Gastrocnemius medialis (tissue), 4 donors: ENCODE measurements around the gene CDC73. TPM values are rescaled to one million over a fixed set of nuclear protein-coding genes. Genes with fewer than 3 reads are reported as not detected.
A peak's percentile ranks its signal among the peaks of the same experiment; 100 is the strongest.

ENCODE experiments used
- ATAC-seq, 2 donors: fragments of 150-250 bp; one replicate each; pipeline ENCODE4 v1.9.1; 2016
- DNase-seq, 2 donors: peaks; one replicate each; pipeline ENCODE4 v3.0.0-alpha.2; 2019
- H3K27ac ChIP-seq, 4 donors: fragments of 200-600 bp; sonication (generic); 1 replicate in 1 of 4; 2 replicates in 3 of 4; pipeline ENCODE4 v1.5.1; 2016 to 2018; ENCODE audit warnings: mild to moderate bottlenecking in 2 of 4, moderate library complexity in 1 of 4
- H3K27me3 ChIP-seq, 3 donors: fragments of 200-600 bp; sonication (generic) in 2 of 3; 1 replicate in 1 of 3; 2 replicates in 2 of 3; pipeline versions ENCODE4 v1.5.1 to v1.6.0; 2016 to 2019; ENCODE audit warnings: mild to moderate bottlenecking in 1 of 3, moderate library complexity in 1 of 3
- H3K36me3 ChIP-seq, 2 donors: fragments of 200-600 bp; sonication (generic) in 1 of 2; one replicate each; pipeline ENCODE4 v1.5.1; 2017 to 2018
- H3K4me1 ChIP-seq, 2 donors: fragments of 200-600 bp; sonication (generic) in 1 of 2; one replicate each; pipeline ENCODE4 v1.5.1; 2016 to 2017; ENCODE audit warnings: mild to moderate bottlenecking in 2 of 2
- H3K4me3 ChIP-seq, 4 donors: fragments of 200-600 bp; sonication (generic) in 3 of 4; 1 replicate in 1 of 4; 2 replicates in 3 of 4; pipeline ENCODE4 v1.5.1; 2016 to 2019; ENCODE audit warnings: mild to moderate bottlenecking in 2 of 4
- H3K9me3 ChIP-seq, 3 donors: fragments of 200-600 bp; sonication (generic) in 2 of 3; 1 replicate in 1 of 3; 2 replicates in 2 of 3; pipeline ENCODE4 v1.5.1; 2016 to 2019
- CTCF ChIP-seq, 5 experiments: fragments of 450-650 bp in 3 of 5; fragments of 200-600 bp in 2 of 5; sonication (generic) in 2 of 5; IDR thresholded peaks in 4 of 5; conservative IDR thresholded peaks in 1 of 5; 1 replicate in 4 of 5; 2 replicates in 1 of 5; pipeline ENCODE4 v1.5.1; 2016 to 2019; ENCODE audit warnings: antibody characterized with exemption in 5 of 5, mild to moderate bottlenecking in 3 of 5, moderate library complexity in 3 of 5
- POLR2A ChIP-seq, 2 donors: fragments of 450-650 bp; IDR thresholded peaks; one replicate each; pipeline ENCODE4 v1.6.1; 2017; ENCODE audit warnings: antibody characterized with exemption in 2 of 2, mild to moderate bottlenecking in 2 of 2, moderate library complexity in 2 of 2
- in situ Hi-C, 4 donors: fragments of 200-750 bp; cut with MboI; loops; one replicate each; pipeline versions ENCODE4 v1.15.0 to v1.8.0; 2017; ENCODE audit warnings: low sequenced_read_pairs in 4 of 4
- intact Hi-C: fragments of 100-400 bp; cut with DNase I; formaldehyde crosslinking; loops from one replicate; pipeline ENCODE4 v1.15.1; 2023; ENCODE audit warnings: low total_unique reads
- total RNA-seq, 4 donors: library from RNA; depleted of rRNA; stranded (reverse); fragments of >200 nt; gene quantifications; one replicate each; pipeline versions ENCODE4 v1.1.0 to v1.2.3, GENCODE V29; 2016

Gene CDC73
- total RNA-seq, 4 donors from 2014 or later = 12.3 to 23.7 (median 17.4) TPM

- no peaks in the 10 kb centered on the region for H3K9me3 ChIP-seq
- H3K27me3 ChIP-seq = no peaks in the 10 kb centered on the region
- in situ Hi-C loops = loop anchor here in 2 of 4 donors (25.0 kb wide), 1 partner anchor 293 kb away; the partner anchor contains the start of gene RGS2 (in 2 of the 2)
- TF ChIP-seq POLR2A (IDR thresholded peaks at IDR 0.05) = no peak
- TF ChIP-seq CTCF (IDR thresholded peaks at IDR 0.05 in 4 of 5, conservative IDR thresholded peaks at IDR 0.05 in 1 of 5) = no peak
- H3K27ac ChIP-seq = peak overlapping the region; percentile 89 to 97 (median 95)
- peak overlapping the region; percentile 60 to 81 (median 70) for H3K4me3 ChIP-seq
- H3K4me1 ChIP-seq = peaks cover 15 to 30% of the 10 kb centered on the region in 2 donors
- ATAC-seq (no peak), DNase-seq (no peak)
- intact Hi-C loops = loop anchor here (1.0 to 5.0 kb wide), 3 partner anchors 16 to 298 kb away; partner anchors contain the start of genes RGS2, RO60 and UCHL5
- H3K36me3 ChIP-seq = no peaks in the 10 kb centered on the region
Measured at GRCh38 chr1:193105821-193106177, 16.0 kb upstream of the CDC73 start.

DNA sequence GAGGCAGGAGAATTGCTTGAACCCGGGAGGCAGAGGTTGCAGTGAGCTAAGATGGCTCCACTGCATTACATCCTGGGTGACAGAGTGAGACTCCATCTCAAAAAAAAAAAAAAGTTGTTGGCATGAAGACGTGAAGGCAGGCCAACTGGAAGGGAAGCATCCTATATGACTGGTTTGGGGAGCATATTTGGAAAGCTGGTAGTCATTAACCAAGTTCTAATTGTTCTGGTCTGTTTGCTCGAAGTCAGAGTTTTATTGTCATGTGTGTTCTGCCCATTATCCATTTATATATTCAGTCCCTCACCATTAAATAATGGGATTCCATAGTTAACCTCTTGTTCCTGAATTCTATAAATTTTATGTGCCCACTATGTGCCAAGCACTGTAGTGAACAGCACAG lies 13.4 kb upstream of the CDC73 start:
- Histone ChIP-seq H3K36me3 (no peaks in the 10 kb centered on the region), H3K27ac (no peak overlapping the region), H3K27me3 (no peaks in the 10 kb centered on the region), H3K4me3 (no peak overlapping the region), H3K9me3 (no peaks in the 10 kb centered on the region), H3K4me1 (peaks cover 17 to 21% of the 10 kb centered on the region in 2 donors)
- in situ Hi-C loops (loop anchor here in 2 of 4 donors (25.0 kb wide), 1 partner anchor 296 kb away; the partner anchor contains the start of gene RGS2 (in 2 of the 2)), intact Hi-C loops (loop anchor here (5.0 kb wide), 1 partner anchor 301 kb away; the partner anchor contains the start of gene RGS2)
- ATAC-seq (no peak), DNase-seq (no peak)
- TF ChIP-seq CTCF (IDR thresholded peaks at IDR 0.05 in 4 of 5, conservative IDR thresholded peaks at IDR 0.05 in 1 of 5) (no peak), POLR2A (IDR thresholded peaks at IDR 0.05) (no peak)

DNA sequence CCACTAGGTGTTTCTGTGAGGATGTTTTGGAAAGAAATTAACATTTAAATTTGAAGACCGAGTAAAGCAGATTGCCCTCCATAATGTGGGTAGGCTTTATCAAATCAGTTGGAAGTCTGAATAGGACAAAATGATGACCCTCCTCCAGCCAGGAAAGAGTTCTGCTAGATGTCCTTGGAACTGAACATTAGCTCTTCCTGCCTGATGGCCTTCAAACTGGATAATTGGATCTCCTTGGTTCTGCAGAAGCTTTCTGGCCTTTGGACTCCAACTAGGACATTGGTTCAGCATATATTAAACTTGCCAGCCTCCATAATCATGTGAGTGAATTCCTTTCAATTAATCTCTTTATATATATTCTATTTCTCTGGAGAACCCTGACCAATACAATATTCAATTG lies 12.2 kb upstream of the CDC73 start:
- H3K9me3 ChIP-seq = no peaks in the 10 kb centered on the region
- no peak for DNase-seq
- in situ Hi-C loops (loop anchor here in 2 of 4 donors (25.0 kb wide), 1 partner anchor 297 kb away; the partner anchor contains the start of gene RGS2 (in 2 of the 2)), intact Hi-C loops (loop anchor here (5.0 kb wide), 1 partner anchor 302 kb away; the partner anchor contains the start of gene RGS2)
- H3K27ac ChIP-seq = no peak overlapping the region
- no peaks in the 10 kb centered on the region for H3K27me3 ChIP-seq
- H3K4me1 ChIP-seq = peaks cover 6 to 14% of the 10 kb centered on the region in 2 donors
- ATAC-seq = no peak
- no peaks in the 10 kb centered on the region for H3K36me3 ChIP-seq
- no peak overlapping the region for H3K4me3 ChIP-seq
- no peak for TF ChIP-seq CTCF (IDR thresholded peaks at IDR 0.05 in 4 of 5, conservative IDR thresholded peaks at IDR 0.05 in 1 of 5)
- no peak for TF ChIP-seq POLR2A (IDR thresholded peaks at IDR 0.05)

- in situ Hi-C loops (loop anchor here in 2 of 4 donors (25.0 kb wide), 1 partner anchor 298 kb away; the partner anchor contains the start of gene RGS2 (in 2 of the 2)), intact Hi-C loops (no loop called here)
- Histone ChIP-seq H3K27me3 (no peaks in the 10 kb centered on the region), H3K27ac (no peak overlapping the region), H3K9me3 (no peaks in the 10 kb centered on the region), H3K4me1 (peaks cover 5 to 14% of the 10 kb centered on the region in 2 donors), H3K4me3 (no peak overlapping the region), H3K36me3 (no peaks in the 10 kb centered on the region)
- ATAC-seq = no peak
- TF ChIP-seq CTCF (IDR thresholded peaks at IDR 0.05 in 4 of 5, conservative IDR thresholded peaks at IDR 0.05 in 1 of 5) (no peak), POLR2A (IDR thresholded peaks at IDR 0.05) (no peak)
- DNase-seq = no peak
Measured at GRCh38 chr1:193110246-193110645, 11.6 kb upstream of the CDC73 start.
